Activated T-cell treated with anti-CD3 and anti-CD28 coated beads, Interleukin-2, amount 50 U/mL, for 4 hours (primary cell): ENCODE data around the gene SPSB1. TPM values are rescaled to one million over a fixed set of nuclear protein-coding genes. Genes with fewer than 3 reads are reported as not detected.
"Not testable (repeated sequence)": the region's sequence is repeated elsewhere in the genome, so short reads cannot be mapped to it uniquely, and the experiment has no call there.

ENCODE experiments used
- ATAC-seq, 2 donors: fragments of 200-7000 bp; cut with Tn5 transposase; one replicate each; pipeline ENCODE4 v1.10.0; 2021
- DNase-seq: peaks from one replicate; pipeline ENCODE4 v3.0.0-alpha.2; 2020
- H3K27me3 Mint-ChIP-seq: one replicate; pipeline ENCODE4 v1.8.0; 2021; ENCODE audit warnings: low read depth, mixed read lengths
- H3K36me3 Mint-ChIP-seq: one replicate; pipeline ENCODE4 v1.8.0; 2022; ENCODE audit warnings: mixed read lengths; ENCODE audit not compliant: insufficient read depth
- H3K4me1 Mint-ChIP-seq: one replicate; pipeline ENCODE4 v1.8.0; 2021; ENCODE audit warnings: low read depth, mixed read lengths
- H3K4me3 Mint-ChIP-seq: one replicate; pipeline ENCODE4 v1.8.0; 2021; ENCODE audit warnings: mild to moderate bottlenecking, moderate library complexity, mixed read lengths
- H3K9me3 Mint-ChIP-seq: one replicate; pipeline ENCODE4 v1.8.0; 2021; ENCODE audit warnings: mixed read lengths
- total RNA-seq, 3 donors: library from RNA; stranded (reverse); gene quantifications; one replicate each; pipeline ENCODE4 v1.2.1, GENCODE V29; 2021

Gene SPSB1
- total RNA-seq, 3 donors from 2014 or later, result 2.3 to 3.8 (median 3.0) TPM

DNA sequence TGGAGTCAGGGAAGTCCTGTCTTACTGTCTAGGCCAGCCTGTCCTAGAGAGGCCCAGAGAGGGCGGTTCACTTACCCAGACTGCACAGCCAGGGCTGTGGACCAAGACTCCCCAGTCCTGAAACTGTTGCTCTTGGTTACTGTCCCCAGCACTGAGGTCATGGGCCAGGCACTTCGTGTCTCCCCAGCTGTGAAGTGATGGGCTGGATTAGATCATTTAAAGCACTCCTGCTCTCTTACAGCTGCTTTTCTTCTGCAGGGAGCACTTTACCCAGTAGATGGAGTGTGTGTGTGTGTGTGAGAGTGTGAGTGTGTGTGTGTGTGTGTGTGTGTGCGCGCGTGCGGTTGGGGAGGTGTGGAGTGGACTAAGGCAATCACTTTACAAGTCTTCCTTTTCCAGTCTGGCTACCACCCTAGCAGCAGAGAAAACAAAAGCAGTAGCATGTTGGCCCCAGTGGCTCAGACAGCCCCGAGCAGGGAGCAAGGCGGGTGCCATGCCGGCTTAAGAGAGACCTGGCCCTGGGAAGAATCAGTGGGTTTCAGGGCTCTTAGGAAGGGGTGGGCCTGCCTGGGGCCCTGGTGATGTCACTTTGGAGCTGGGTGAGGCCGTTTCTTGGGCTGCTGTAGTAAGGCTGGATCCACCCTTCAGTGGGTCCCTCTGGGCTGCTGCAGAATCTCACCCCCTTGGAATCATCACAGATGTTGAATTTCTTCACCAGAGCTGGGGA, 2.4 kb downstream of the SPSB1 start:
- DNase-seq (no peak), ATAC-seq (peak; percentile 8 to 17)
- H3K9me3 Mint-ChIP-seq, result no peaks in the 10 kb centered on the region
- H3K27me3 Mint-ChIP-seq, result peaks cover 2% of the 10 kb centered on the region
- H3K36me3 Mint-ChIP-seq, result peaks cover 7% of the 10 kb centered on the region
- no peak overlapping the region for H3K4me3 Mint-ChIP-seq
- peaks cover 18% of the 10 kb centered on the region for H3K4me1 Mint-ChIP-seq

DNA sequence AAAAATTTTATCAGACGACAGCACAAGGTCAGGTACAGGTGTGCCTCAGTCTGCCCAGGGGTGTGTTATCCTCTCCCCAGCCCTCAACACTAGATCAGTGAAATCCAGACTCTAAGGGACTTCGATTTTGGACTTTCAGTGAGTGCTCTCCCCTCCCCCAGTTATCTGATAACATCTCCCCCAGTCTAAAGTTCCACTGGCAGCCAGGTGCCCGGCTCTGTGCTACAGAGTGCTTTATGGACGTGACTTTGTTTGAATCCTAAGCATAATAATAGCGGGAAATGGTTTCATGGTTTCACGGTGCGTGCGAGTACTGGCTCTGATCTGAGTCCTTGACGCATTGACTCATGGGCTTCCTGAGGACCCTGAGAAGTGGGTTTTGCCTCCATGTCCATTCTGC, 3.2 kb downstream of the SPSB1 start:
- Mint-ChIP-seq H3K36me3 (peaks cover 10% of the 10 kb centered on the region), H3K4me3 (no peak overlapping the region), H3K27me3 (peaks cover 2% of the 10 kb centered on the region), H3K9me3 (no peaks in the 10 kb centered on the region), H3K4me1 (peaks cover 22% of the 10 kb centered on the region)
- DNase-seq, result no peak
- ATAC-seq, result no peak

DNA sequence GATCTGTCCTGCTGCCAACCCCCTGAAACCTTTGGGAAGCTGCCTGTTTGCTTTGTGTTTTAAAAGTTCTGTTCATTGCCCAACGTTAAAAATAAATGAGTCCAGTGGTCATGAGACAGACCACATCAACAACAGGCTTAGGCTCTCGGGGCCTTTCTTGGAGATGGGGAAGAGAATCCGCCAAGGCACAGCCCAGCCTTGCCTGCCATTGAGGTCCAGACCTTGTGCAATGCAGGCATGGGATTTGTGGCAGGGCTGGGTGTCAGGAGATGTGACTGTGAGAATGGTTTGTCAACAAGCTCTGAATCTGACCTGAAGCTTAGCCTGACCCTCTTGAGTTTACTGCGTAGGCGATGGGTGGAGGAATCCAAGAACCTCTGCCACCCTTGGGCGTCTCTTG, 4.2 kb downstream of the SPSB1 start:
- Mint-ChIP-seq H3K36me3 (peaks cover 13% of the 10 kb centered on the region), H3K9me3 (no peaks in the 10 kb centered on the region), H3K4me1 (peaks cover 22% of the 10 kb centered on the region), H3K27me3 (peaks cover 2% of the 10 kb centered on the region), H3K4me3 (no peak overlapping the region)
- no peak for DNase-seq
- ATAC-seq, result no peak

DNA sequence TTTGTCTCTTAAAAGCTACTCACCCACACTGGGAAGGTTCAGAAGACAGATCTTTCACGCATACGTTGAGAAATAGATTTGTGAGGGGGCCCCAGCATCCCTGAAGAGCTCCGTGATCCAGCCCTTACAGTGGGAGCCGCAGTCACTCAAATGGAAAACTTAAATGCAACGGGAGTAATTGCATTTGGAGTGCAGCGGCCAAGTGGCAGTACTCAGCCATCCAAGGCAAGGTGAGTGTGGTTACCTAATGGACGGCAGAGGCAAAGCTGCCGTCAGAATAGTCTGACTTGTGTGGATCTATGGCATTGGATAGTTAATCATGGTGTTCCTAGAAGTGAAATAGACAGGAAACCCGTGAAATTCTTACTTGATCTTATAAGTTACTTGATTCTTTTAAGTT, 5.1 kb downstream of the SPSB1 start:
- no peak for DNase-seq
- Mint-ChIP-seq H3K27me3 (peaks cover 2% of the 10 kb centered on the region), H3K36me3 (peaks cover 13% of the 10 kb centered on the region), H3K4me1 (peaks cover 23% of the 10 kb centered on the region), H3K4me3 (no peak overlapping the region), H3K9me3 (no peaks in the 10 kb centered on the region)
- ATAC-seq, result no peak

DNA sequence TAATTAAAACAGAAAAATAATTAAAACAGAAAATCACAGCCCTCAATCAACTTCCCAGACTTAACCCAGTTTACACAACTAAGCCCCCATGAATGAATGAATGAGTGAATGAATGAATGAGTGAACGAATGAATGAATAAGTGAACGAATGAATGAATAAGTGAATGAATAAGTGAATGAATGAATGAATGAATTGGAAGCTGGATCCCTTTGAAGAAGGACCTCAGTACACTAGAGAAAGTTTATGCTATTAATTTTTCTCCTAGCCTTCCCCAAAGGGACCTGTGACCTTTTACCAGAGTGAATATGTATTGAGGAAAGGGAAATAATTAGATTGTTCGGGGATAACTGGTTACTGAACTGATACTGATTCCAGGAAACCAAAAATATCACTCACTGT, 5.6 kb downstream of the SPSB1 start:
- H3K4me3 Mint-ChIP-seq, result no peak overlapping the region
- H3K9me3 Mint-ChIP-seq, result no peaks in the 10 kb centered on the region
- no peak for DNase-seq
- H3K36me3 Mint-ChIP-seq, result peaks cover 13% of the 10 kb centered on the region
- H3K27me3 Mint-ChIP-seq, result peaks cover 2% of the 10 kb centered on the region
- no peak for ATAC-seq
- peaks cover 25% of the 10 kb centered on the region for H3K4me1 Mint-ChIP-seq

DNA sequence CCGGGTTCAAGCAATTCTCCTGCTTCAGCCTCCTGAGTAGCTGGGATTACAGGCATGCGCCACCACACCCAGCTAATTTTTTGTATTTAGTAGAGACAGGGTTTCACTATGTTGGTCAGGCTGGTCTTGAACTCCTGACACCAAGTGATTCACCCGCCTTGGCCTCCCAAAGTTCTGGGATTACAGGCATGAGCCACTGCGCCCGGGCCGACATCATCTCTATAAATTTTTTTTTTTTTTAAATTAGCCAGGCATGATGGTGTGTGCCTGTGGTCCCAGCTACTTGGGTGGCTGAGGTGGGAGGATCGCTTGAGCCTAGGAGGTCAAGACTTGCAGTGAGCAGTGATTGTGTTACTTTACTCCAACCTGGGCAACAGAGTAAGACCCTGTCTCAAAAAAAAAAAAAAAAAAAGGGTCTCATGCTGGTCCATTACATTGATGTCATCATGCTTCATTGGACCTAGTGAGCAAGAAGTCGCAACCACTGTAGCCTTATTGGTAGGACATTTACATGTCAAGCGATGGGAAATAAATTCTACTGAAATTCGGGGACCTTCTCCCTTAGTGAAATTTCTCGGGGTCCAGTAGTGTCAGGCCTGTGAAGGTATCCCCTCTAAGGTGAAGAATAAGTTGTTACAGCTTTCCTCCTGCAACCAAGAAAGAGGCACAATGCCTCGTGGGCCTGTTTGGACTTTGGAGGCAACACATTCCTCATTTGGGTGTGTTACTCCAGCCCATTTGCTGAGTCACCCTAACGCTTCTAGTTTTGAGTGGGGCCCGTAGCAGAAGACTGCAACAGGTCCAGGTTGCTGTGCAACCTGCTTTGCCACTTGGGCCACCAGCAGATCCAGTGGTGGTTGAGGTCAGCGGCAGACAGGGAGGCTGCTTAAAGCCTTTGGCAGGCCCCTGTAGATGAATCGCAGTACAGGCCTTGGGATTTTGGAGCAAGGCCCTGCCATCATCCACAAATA, 7.2 kb downstream of the SPSB1 start:
- Mint-ChIP-seq H3K4me1 (peaks cover 25% of the 10 kb centered on the region), H3K36me3 (peaks cover 13% of the 10 kb centered on the region)
- ATAC-seq, H3K27me3 Mint-ChIP-seq, DNase-seq, H3K4me3 Mint-ChIP-seq, H3K9me3 Mint-ChIP-seq: not testable (repeated sequence)

DNA sequence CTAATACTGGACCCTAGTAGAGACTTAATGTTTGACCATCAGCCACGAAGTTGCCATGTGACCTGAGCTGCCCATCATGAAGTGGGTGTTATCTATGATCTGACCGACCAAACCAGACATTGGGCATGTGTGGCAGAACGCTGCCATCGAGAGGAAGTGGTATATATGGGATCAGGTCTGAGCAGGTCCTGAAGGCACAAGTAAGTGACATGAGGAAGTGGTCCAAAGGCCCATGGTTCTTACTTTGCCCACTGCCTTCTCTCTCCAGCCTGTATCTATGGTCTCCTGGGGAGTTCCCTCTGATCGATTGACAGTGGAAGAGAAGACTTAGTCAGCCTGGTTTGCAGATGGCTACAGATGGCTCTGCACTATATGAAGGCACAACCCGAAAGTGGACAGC, 7.9 kb downstream of the SPSB1 start:
- H3K4me1 Mint-ChIP-seq, result peaks cover 24% of the 10 kb centered on the region
- DNase-seq (no peak), ATAC-seq (no peak)
- peaks cover 13% of the 10 kb centered on the region for H3K36me3 Mint-ChIP-seq
- H3K9me3 Mint-ChIP-seq, result no peaks in the 10 kb centered on the region
- H3K27me3 Mint-ChIP-seq, result peaks cover 2% of the 10 kb centered on the region
- no peak overlapping the region for H3K4me3 Mint-ChIP-seq

DNA sequence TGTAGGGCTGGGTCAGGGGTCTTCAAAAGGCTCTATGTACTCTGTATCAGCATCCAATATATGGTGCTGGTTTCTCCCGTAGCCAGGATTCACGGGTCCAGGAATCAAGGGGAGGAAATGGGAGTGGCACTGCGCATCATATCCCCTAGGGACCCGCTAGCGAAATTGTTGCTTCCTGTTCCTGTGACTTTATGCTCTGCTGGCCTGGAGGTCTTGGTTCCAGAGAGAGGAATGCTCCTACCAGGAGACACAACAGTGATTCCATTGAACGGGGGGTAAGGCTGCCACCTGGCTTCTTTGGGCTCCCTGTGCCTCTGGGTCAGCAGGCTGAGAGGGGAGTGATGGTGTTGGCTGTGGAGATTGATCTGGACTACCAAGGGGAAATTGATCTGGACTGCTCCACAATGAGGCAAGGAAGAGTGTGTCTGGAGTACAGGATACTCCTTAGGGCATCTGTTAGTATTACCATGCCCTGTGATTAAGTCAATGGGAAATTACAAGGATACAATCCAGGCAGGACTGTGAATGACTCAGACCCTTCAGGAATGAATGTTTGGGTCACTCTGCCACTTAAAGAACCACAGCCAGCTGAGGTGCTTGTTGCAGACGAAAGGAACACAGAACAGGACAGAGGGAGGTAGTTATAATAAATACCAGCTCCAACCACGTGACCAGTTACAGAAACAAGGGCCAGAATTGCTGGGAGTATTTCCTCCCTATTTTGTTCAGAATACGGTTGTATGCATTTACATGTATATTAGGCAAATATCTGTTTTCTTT, 10.2 kb downstream of the SPSB1 start:
- H3K9me3 Mint-ChIP-seq, result no peaks in the 10 kb centered on the region
- peaks cover 6% of the 10 kb centered on the region for H3K36me3 Mint-ChIP-seq
- peaks cover 14% of the 10 kb centered on the region for H3K4me1 Mint-ChIP-seq
- ATAC-seq, result no peak
- no peak overlapping the region for H3K4me3 Mint-ChIP-seq
- no peaks in the 10 kb centered on the region for H3K27me3 Mint-ChIP-seq
- DNase-seq, result no peak

DNA sequence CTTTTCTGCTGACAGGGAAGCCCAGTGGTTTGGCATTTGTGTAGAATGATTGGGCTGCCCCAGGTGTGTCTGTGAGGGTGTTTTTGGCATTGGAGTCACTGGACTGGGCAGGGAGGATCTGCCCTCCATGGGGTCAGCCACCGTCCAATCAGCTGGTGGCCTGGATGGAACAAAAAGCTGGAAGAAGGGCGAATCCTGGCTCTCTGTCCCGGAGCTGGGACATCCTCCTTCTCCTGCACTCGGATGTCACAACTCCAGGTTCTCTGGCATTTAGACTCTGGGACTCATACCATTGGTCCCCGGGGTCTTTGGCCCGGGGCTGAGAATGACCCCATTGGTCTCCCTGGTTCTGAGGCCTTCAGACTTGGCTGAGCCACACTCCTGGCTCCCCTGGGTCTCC, 11.2 kb downstream of the SPSB1 start:
- peaks cover 14% of the 10 kb centered on the region for H3K4me1 Mint-ChIP-seq
- no peak overlapping the region for H3K4me3 Mint-ChIP-seq
- ATAC-seq (no peak), DNase-seq (no peak)
- H3K36me3 Mint-ChIP-seq, result peaks cover 6% of the 10 kb centered on the region
- no peaks in the 10 kb centered on the region for H3K27me3 Mint-ChIP-seq
- H3K9me3 Mint-ChIP-seq, result no peaks in the 10 kb centered on the region

DNA sequence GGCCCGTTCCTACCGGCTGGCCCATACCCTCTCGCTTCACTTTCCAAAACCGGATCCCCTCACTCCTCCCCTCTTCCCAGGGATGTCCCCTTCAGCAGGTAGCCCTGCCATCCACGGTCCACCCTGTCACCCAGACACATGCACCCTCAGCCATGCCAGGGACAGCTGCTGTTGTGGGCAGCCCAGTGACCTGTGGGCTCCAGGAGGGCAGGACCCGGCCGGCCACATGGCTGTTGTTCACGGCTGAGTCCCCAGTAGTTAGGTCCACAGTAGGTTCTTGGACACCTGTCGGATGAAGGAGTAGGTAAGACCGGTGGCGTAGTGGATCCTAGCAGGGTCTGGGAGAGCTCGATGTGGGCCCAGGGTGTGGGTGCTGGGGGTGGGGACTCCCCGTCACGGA, 12.5 kb downstream of the SPSB1 start:
- DNase-seq (no peak), ATAC-seq (no peak)
- peaks cover 16% of the 10 kb centered on the region for H3K4me1 Mint-ChIP-seq
- no peaks in the 10 kb centered on the region for H3K27me3 Mint-ChIP-seq
- peaks cover 6% of the 10 kb centered on the region for H3K36me3 Mint-ChIP-seq
- no peak overlapping the region for H3K4me3 Mint-ChIP-seq
- no peaks in the 10 kb centered on the region for H3K9me3 Mint-ChIP-seq

DNA sequence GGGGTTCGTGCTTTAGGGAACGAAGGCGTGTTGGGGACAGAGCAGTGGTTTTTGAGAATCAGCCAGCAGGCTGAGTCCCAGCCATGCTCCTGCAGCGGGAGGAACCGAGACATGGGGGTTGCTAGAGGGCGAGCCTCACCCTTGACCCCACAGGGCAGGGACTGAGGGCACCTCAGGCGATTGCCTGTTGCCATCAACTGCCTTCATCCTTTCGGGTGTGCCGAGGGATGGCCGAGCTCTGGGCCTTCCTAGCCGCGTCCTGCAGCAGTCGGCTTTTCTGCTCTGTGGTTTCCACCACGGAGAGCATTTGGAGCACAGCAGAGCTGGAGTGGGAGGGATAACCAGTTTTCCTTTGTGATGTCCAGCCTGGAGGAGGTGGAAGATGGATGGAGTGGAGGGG, 13.3 kb downstream of the SPSB1 start:
- Mint-ChIP-seq H3K36me3 (peaks cover under 1% of the 10 kb centered on the region), H3K4me3 (no peak overlapping the region), H3K9me3 (no peaks in the 10 kb centered on the region), H3K27me3 (no peaks in the 10 kb centered on the region), H3K4me1 (peaks cover 8% of the 10 kb centered on the region)
- DNase-seq (no peak), ATAC-seq (no peak)

DNA sequence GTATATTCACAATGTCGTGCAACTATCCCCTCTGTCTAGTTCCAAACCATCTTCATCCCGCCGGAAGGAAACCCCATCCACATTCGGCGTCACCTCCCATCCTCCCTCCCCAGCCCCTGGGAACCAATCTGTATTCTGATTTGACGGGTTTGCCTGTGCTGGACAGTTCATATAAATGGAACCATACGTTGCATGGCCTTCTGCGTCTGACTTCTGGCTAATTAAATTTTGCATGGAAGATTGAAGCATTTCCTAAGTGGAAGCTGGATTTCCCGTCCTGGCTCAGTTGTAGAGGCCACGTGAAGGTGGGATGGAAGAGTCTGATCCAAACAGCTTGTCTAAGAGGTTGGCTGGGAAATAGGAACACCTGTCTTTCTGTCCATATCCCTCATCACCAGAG, 14.6 kb downstream of the SPSB1 start:
- Mint-ChIP-seq H3K4me1 (peaks cover 8% of the 10 kb centered on the region), H3K36me3 (no peaks in the 10 kb centered on the region), H3K4me3 (no peak overlapping the region), H3K9me3 (no peaks in the 10 kb centered on the region), H3K27me3 (no peaks in the 10 kb centered on the region)
- DNase-seq (no peak), ATAC-seq (no peak)

DNA sequence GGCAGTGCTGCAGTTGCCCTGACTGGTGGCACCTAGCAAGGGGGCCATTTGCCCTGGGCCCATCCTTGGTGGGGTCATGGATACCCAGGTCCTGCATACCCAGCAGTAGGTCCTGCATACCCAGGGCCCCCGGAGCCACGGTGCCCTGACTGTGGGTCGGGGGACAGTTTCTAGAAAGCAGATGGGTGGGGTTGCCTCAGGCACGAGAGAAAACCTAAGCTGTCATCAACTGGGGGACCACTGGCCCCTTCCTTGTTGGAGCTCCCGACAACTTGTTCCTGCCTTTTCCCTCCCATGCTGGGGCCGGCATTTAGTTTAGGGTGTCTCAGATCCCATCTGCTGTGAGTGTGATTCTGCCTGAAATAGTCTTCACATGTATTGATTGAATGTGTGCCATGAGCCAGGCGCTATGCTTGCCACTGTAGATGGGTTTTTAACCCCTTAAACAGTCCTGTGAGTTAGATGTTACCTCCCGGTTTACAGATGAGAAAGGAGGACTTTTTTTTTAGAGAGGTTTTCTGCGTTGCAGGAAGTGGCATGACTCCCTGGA, 15.6 kb downstream of the SPSB1 start:
- H3K4me1 Mint-ChIP-seq, result peaks cover 4% of the 10 kb centered on the region
- no peak overlapping the region for H3K4me3 Mint-ChIP-seq
- no peaks in the 10 kb centered on the region for H3K27me3 Mint-ChIP-seq
- H3K9me3 Mint-ChIP-seq, result no peaks in the 10 kb centered on the region
- ATAC-seq (no peak), DNase-seq (no peak)
- no peaks in the 10 kb centered on the region for H3K36me3 Mint-ChIP-seq

DNA sequence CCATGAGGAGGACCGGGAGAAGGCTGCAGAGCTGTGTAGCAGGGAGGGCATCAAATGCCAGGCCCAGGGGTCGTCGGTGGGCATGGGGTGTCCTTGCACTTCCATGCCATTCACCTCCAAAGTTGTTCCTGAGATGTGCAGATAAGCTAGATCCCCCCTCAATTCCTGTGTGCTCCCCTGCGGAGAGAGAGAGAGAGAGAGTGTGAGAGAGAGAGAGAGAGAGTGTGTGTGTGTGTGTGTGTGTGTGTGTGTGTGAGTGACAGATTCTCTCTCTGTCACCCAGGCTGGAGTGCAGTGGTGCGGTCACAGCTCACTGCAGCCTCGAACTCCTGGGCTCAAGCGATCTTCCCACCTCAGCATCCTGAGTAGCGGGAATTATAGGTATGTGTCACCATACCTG, 16.4 kb downstream of the SPSB1 start:
- H3K4me3 Mint-ChIP-seq, result no peak overlapping the region
- no peak for DNase-seq
- H3K27me3 Mint-ChIP-seq, result no peaks in the 10 kb centered on the region
- H3K4me1 Mint-ChIP-seq, result peaks cover 4% of the 10 kb centered on the region
- H3K9me3 Mint-ChIP-seq, result no peaks in the 10 kb centered on the region
- ATAC-seq, result no peak
- H3K36me3 Mint-ChIP-seq, result no peaks in the 10 kb centered on the region
